T-helper 17 cell (primary cell): ENCODE results near the gene LLGL2. TPM values are rescaled to one million over a fixed set of nuclear protein-coding genes. Genes with fewer than 3 reads are reported as not detected.

ENCODE experiments used
- ATAC-seq: fragments of 150-1000 bp; cut with Tn5 transposase; 2 replicates; pipeline ENCODE4 v1.10.0; 2021; ENCODE audit warnings: mild to moderate bottlenecking, moderate library complexity
- DNase-seq, 3 donors: peaks; one replicate each; pipeline versions ENCODE4 v3.0.0 to v3.0.0-alpha.2; 2020 to 2021
- H3K9me3 ChIP-seq: one replicate; pipeline ENCODE4 v1.7.0; 2013; ENCODE audit warnings: low read length, mild to moderate bottlenecking; ENCODE audit not compliant: control insufficient read depth, poor library complexity, severe bottlenecking
- H3K27ac Mint-ChIP-seq: one replicate; pipeline ENCODE4 v1.8.0; 2022; ENCODE audit warnings: mild to moderate bottlenecking, moderate library complexity, mixed read lengths
- H3K27me3 Mint-ChIP-seq: one replicate; pipeline ENCODE4 v1.8.0; 2022; ENCODE audit warnings: mixed read lengths
- H3K36me3 Mint-ChIP-seq: one replicate; pipeline ENCODE4 v1.8.0; 2022; ENCODE audit warnings: low read depth, mixed read lengths
- H3K4me1 Mint-ChIP-seq: one replicate; pipeline ENCODE4 v1.8.0; 2022; ENCODE audit warnings: mild to moderate bottlenecking, mixed read lengths
- H3K4me3 Mint-ChIP-seq: one replicate; pipeline ENCODE4 v1.8.0; 2022; ENCODE audit warnings: mild to moderate bottlenecking, moderate library complexity, mixed read lengths
- total RNA-seq, 4 donors: library from RNA in 2 of 4; stranded (reverse) in 2 of 4; gene quantifications; one replicate each; pipeline ENCODE4 v1.2.3 and lab custom pipeline; 2022 to 2026

Gene LLGL2
- total RNA-seq, 2 donors from 2014 or later, result 39.3 to 41.9 TPM

DNA sequence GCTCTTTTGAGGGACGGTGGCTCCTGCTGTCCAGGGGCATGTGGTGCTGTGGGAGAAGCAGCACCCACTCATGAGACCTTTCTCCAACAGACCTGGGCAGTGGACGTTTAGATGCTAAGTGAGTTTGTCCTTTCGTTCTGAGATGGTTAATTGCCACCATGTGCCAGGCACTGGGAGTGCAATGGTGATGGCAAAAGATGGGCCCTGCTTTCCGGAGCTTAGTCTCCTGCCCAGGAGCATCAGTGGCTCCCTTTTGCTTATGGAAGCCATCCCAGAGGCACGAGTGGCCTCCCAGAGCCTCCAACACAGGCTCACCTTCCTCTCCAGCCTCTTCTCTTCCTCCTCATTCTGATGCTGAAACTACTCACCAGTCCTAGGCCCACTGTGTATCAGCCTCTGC lies 38.5 kb upstream of the LLGL2 start:
- no peaks in the 10 kb centered on the region for H3K9me3 ChIP-seq
- ATAC-seq, result no peak
- H3K27ac Mint-ChIP-seq, result peak overlapping the region; percentile 86
- peaks cover 2% of the 10 kb centered on the region for H3K36me3 Mint-ChIP-seq
- H3K27me3 Mint-ChIP-seq, result no peaks in the 10 kb centered on the region
- peaks cover 18% of the 10 kb centered on the region for H3K4me1 Mint-ChIP-seq
- no peak for DNase-seq
- H3K4me3 Mint-ChIP-seq, result peak overlapping the region; percentile 78

DNA sequence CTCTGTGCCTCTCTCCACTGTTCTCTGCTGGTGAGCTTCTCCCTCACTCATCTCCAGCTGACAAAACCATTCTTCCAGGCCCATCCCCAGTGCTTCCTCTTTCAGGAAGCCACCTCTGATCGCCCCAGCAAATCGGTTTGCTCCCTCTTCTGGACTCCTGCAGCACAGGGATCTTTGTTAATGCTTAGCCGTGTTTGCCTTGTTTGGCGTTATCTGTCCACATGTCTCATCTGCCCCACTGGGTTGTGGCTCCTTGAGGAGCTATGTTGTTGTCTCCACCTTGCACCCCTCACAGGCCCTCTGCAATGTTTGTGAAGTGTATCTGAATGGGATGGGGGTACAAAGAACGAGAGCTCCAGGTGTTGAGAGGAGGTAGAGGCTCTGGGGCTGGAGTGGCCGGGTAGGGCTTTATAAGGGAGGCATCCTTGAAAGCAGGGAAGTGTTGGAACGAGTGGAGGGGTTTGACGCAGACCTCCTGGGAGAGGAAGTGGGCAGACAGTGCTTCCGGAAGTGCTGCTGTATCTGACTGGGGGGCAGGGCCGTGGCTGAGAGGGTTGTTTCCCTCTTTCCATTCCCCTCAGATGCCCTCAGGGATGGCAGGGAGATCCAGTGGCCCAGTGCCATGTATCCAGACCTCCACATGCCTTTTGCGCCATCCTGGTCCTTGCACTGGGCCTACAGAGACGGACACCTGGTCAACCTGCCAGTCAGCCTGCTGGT lies 38.0 kb upstream of the LLGL2 start:
- H3K9me3 ChIP-seq, result no peaks in the 10 kb centered on the region
- ATAC-seq, result peak; percentile 82
- Mint-ChIP-seq H3K27me3 (no peaks in the 10 kb centered on the region), H3K4me3 (peak overlapping the region; percentile 78), H3K27ac (peak overlapping the region; percentile 86), H3K36me3 (peaks cover 2% of the 10 kb centered on the region), H3K4me1 (peaks cover 18% of the 10 kb centered on the region)
- no peak for DNase-seq

DNA sequence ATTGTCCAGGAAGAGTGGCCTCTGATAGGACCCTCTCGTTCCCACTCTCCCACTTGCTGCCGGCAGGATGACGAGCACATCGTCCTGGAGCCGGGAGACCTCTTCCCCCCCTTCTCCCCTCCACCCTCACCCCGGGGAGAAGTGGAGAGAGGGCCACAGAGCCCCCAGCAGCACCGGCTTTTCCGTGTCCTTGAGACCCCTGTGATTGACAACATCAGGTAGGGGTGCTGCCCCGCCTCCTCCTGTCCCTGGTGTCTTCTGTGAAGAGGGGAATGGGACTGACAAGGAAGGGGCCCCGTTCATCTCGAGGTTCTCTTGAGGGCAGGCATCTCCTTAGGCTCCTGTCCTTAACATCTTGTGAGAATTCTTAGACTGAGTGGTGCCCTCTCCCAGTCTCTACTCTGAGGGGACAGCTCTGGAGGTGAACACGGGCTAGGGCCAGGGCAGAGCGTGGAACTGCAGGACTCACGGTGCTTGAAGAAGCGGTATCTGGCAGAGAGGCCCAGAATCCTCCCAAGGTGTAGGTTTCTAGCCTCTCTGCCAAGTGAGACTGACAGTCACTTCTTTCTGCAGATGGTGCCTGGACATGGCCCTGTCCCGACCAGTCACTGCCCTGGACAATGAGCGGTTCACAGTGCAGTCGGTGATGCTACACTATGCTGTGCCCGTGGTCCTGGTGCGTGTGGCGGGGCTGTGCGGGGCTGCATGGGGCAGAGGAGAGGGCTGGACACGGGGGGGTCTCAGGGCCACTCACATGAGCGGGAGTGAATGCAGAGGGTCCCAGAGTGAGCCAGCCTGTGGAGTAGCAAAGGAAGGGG lies 36.6 kb upstream of the LLGL2 start:
- Mint-ChIP-seq H3K36me3 (peaks cover 2% of the 10 kb centered on the region), H3K4me3 (no peak overlapping the region), H3K27me3 (no peaks in the 10 kb centered on the region), H3K27ac (peak overlapping the region; percentile 86), H3K4me1 (peaks cover 16% of the 10 kb centered on the region)
- no peaks in the 10 kb centered on the region for H3K9me3 ChIP-seq
- no peak for DNase-seq
- ATAC-seq, result no peak

DNA sequence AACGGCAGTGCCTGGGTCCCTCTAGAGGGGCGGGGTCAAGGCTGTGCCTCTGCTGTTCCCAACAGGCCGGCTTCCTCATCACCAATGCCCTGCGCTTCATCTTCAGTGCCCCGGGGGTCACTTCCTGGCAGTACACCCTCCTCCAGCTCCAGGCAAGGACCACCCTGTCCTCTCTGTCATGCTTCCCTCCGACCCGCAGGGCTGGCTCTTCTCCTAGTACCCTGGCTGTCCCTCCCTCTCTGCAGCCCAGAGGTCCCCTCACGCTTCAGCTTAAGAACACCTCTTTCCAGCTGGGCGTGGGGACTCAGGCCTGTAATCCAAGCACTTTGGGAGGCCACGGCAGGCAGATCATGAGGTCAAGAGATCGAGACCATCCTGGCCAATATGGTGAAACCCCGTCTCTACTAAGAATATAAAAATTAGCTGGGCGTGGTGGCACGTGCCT lies 36.0 kb upstream of the LLGL2 start:
- no peak overlapping the region for H3K27ac Mint-ChIP-seq
- no peak for DNase-seq

DNA sequence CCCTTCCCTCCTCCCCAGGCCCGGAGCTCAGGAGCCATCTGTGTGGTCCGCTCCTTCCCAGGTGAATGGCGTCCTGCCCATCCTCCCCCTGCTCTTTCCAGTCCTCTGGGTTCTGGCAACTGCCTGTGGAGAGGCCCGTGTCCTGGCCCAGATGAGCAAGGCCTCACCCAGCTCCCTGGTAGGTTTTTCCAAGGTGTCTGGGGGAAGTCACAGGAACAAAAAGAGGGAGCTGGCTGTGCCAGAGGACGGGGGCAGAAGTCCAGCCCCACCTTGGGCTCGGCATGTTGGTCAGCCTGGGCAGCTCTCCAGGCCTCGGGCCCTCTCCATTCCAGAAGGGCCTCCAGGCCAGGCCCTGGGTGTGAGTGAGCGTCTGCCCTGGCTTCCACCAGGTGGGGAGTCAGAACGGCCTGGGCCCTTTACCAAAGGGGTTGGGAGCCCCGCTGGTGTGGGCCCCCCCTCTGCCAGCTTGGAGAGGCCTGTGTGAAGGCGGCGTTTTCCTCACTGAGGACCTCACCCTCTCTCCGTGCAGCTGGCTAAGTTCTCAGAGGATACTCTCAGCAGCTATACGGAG lies 35.2 kb upstream of the LLGL2 start:
- no peaks in the 10 kb centered on the region for H3K9me3 ChIP-seq
- ATAC-seq (no peak), DNase-seq (no peak)
- Mint-ChIP-seq H3K4me1 (peaks cover 13% of the 10 kb centered on the region), H3K27ac (no peak overlapping the region), H3K36me3 (no peaks in the 10 kb centered on the region), H3K4me3 (no peak overlapping the region), H3K27me3 (no peaks in the 10 kb centered on the region)

More for the DNA sequence above, 36.0 kb upstream of the LLGL2 start:
- H3K4me1 Mint-ChIP-seq, result peaks cover 16% of the 10 kb centered on the region
- H3K27me3 Mint-ChIP-seq, result no peaks in the 10 kb centered on the region
- no peak for ATAC-seq
- no peaks in the 10 kb centered on the region for H3K9me3 ChIP-seq
- peaks cover 2% of the 10 kb centered on the region for H3K36me3 Mint-ChIP-seq
- H3K4me3 Mint-ChIP-seq, result no peak overlapping the region

DNA sequence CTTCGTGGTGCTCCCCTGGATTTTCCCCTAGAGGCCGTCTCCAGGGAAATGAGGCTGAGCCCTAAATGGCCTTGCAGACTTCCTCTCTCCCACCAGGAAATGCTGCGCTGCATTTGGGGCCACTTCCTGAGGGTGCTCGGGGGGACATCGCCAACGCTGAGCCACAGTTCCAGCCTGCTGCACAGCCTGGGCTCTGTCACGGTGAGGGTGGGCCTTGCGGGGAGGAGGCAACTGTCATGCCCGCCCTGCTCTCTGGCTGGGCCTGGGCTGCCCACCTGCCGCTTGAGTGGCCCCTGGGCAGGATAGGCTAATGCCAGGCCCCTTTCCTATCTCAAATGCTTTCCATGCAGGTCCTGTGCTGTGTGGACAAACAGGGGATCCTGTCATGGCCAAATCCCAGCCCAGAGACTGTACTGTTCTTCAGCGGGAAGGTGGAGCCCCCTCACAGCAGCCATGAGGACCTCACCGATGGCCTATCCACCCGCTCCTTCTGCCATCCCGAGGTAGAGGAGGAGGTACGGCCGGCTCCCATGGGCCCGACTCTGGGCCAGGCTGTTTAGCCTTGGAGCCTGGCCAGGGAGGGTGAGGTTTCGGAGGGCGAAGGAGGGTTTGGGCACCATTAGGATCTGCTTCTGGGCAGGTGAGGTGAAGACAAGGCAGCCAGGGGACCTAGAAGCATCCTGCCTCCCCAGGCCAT lies 34.4 kb upstream of the LLGL2 start:
- Mint-ChIP-seq H3K27ac (no peak overlapping the region), H3K36me3 (no peaks in the 10 kb centered on the region), H3K4me1 (peaks cover 13% of the 10 kb centered on the region), H3K27me3 (no peaks in the 10 kb centered on the region), H3K4me3 (no peak overlapping the region)
- DNase-seq (no peak), ATAC-seq (no peak)
- no peaks in the 10 kb centered on the region for H3K9me3 ChIP-seq

DNA sequence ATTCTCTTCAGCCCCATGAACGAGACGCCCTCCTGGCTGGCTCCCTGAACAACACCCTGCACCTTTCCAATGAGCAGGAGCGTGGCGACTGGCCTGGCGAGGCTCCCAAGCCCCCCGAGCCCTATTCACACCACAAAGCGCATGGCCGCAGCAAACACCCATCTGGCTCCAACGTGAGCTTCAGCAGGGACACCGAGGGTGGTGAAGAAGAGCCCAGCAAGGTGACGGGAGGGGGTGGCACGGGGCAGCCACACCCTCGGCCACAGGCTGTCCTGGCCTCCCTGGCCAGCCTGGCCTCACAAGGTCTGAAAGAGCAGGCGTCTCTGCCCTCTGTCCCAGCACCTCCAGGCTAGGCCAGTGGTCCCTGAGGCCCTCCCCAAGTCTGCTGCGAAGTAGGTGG lies 33.8 kb upstream of the LLGL2 start:
- DNase-seq (no peak), ATAC-seq (no peak)
- no peak overlapping the region for H3K4me3 Mint-ChIP-seq
- H3K4me1 Mint-ChIP-seq, result peaks cover 12% of the 10 kb centered on the region
- no peak overlapping the region for H3K27ac Mint-ChIP-seq
- H3K9me3 ChIP-seq, result no peaks in the 10 kb centered on the region
- H3K36me3 Mint-ChIP-seq, result no peaks in the 10 kb centered on the region
- no peaks in the 10 kb centered on the region for H3K27me3 Mint-ChIP-seq

DNA sequence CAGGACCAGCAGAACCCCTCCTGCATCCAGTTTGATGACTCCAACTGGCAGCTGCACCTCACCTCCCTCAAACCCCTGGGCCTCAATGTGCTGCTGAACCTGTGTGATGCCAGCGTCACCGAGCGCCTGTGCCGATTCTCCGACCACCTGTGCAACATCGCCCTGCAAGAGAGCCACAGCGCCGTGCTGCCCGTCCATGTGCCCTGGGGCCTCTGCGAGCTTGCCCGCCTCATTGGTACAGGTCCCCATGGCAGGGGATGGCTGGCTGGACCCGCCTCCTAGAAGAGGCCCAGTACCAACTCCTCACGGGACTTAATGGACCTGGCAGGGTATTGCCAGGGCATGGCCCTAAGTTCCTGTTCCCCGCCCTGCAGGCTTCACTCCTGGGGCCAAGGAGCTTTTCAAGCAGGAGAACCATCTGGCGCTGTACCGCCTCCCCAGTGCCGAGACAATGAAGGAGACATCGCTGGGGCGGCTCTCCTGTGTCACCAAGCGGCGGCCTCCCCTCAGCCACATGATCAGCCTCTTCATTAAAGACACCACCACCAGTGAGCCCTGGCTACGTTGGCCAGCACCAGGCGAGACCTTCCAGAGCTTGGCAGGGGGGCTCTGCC lies 32.8 kb upstream of the LLGL2 start:
- ATAC-seq (no peak), DNase-seq (no peak)
- Mint-ChIP-seq H3K27ac (no peak overlapping the region), H3K4me3 (no peak overlapping the region), H3K4me1 (peaks cover 2% of the 10 kb centered on the region), H3K27me3 (no peaks in the 10 kb centered on the region), H3K36me3 (no peaks in the 10 kb centered on the region)
- H3K9me3 ChIP-seq, result no peaks in the 10 kb centered on the region

DNA sequence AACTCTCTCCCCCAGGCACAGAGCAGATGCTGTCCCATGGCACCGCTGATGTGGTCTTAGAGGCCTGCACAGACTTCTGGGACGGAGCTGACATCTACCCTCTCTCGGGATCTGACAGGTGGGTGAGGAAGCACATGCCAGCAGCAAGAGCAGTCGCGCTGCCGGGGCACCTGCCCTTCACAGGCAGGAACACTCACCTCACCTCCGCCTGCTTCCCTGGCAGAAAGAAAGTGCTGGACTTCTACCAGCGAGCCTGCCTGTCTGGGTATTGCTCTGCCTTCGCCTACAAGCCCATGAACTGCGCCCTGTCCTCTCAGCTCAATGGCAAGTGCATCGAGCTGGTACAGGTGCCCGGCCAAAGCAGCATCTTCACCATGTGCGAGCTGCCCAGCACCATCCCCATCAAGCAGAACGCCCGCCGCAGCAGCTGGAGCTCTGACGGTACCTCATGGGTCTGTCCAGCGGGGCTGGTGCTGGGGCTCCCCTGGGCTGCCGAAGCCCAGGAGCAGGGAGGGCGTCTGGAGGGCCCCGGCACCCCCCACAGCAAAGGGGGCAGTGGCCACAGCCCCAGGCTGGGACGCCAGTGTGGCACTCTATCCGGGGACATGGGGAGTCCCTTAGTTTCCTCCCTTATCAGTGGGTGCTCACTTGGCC lies 31.9 kb upstream of the LLGL2 start:
- no peaks in the 10 kb centered on the region for H3K4me1 Mint-ChIP-seq
- H3K4me3 Mint-ChIP-seq, result no peak overlapping the region
- H3K36me3 Mint-ChIP-seq, result no peaks in the 10 kb centered on the region
- H3K9me3 ChIP-seq, result no peaks in the 10 kb centered on the region
- H3K27me3 Mint-ChIP-seq, result no peaks in the 10 kb centered on the region
- ATAC-seq, result no peak
- H3K27ac Mint-ChIP-seq, result no peak overlapping the region
- no peak for DNase-seq

DNA sequence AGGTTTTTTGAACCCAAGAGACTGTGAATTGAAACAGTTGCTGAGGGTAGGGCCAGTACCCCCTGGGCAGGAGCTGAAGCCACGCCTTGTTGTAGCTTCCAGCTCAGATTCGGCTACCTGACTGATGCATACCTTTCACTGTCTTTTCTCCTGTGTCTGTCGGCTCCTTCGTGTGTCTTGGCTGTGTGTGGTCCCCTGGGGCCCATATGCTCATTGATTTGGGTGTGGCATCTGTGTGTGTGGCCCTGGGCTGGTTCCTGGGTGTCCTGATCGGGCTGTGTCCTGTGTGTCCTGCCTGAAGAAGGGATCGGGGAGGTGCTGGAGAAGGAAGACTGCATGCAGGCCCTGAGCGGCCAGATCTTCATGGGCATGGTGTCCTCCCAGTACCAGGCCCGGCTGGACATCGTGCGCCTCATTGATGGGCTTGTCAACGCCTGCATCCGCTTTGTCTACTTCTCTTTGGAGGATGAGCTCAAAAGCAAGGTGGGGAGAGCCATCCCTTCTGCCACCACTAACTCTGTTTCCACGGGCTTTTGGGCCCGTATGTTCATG lies 31.1 kb upstream of the LLGL2 start:
- H3K27me3 Mint-ChIP-seq, result no peaks in the 10 kb centered on the region
- H3K9me3 ChIP-seq, result no peaks in the 10 kb centered on the region
- no peak for ATAC-seq
- DNase-seq, result no peak
- no peaks in the 10 kb centered on the region for H3K4me1 Mint-ChIP-seq
- H3K4me3 Mint-ChIP-seq, result no peak overlapping the region
- H3K36me3 Mint-ChIP-seq, result no peaks in the 10 kb centered on the region
- no peak overlapping the region for H3K27ac Mint-ChIP-seq

DNA sequence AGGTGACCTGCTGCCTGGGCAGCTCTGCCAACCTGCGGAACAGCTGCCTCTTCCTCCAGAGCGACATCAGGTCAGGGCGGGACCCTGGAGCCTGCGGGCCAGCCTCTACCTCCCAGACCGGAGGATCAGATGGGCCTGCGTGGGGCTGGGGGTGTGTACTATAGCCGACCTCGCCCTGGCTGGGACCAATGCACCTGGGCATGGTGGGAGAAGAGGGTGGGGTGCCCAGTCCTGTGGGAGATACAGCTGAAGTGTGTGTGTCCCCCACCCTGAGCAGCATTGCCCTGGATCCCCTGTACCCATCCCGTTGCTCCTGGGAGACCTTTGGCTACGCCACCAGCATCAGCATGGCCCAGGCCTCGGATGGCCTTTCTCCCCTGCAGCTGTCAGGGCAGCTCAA lies 29.5 kb upstream of the LLGL2 start:
- Mint-ChIP-seq H3K36me3 (no peaks in the 10 kb centered on the region), H3K27me3 (no peaks in the 10 kb centered on the region), H3K4me3 (no peak overlapping the region), H3K4me1 (no peaks in the 10 kb centered on the region), H3K27ac (no peak overlapping the region)
- DNase-seq (no peak), ATAC-seq (no peak)
- H3K9me3 ChIP-seq, result no peaks in the 10 kb centered on the region

DNA sequence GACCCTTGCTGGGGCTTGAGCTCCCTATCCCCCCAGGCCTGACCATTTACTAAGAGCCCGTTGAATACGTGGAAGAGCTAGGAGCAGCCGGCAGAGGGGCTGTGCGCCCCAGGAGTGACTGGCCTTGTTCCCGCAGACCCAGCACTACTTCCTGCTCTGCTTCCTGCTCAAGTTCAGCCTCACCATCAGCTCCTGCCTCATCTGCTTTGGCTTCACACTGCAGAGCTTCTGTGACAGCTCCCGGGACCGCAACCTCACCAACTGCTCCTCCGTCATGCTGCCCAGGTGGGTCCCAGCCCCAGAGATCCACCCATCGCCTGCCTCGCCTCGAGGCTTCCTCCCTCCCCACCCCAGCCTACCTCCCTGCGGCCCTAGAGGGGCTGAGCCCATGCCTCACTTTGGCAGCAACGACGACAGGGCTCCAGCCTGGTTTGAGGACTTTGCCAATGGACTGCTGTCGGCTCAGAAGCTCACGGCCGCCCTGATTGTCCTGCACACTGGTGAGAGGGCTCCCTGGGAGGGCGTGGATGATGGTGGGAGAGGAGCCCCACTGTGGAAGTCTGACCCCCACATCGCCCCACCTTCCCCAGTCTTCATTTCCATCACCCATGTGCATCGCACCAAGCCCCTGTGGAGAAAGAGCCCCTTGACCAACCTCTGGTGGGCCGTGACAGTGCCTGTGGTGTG lies 27.3 kb upstream of the LLGL2 start:
- DNase-seq, result no peak
- Mint-ChIP-seq H3K36me3 (no peaks in the 10 kb centered on the region), H3K4me3 (peak overlapping the region; percentile 15)

More for the DNA sequence above, 27.3 kb upstream of the LLGL2 start:
- ATAC-seq, result peak; percentile 35
- Mint-ChIP-seq H3K27ac (no peak overlapping the region), H3K4me1 (no peaks in the 10 kb centered on the region), H3K27me3 (no peaks in the 10 kb centered on the region)
- no peaks in the 10 kb centered on the region for H3K9me3 ChIP-seq
